HCT116 (cell line): Measurements from ENCODE around the gene FGF10. TPM values are rescaled to one million over a fixed set of nuclear protein-coding genes. Genes with fewer than 3 reads are reported as not detected.

Experiments
- ATAC-seq: fragments of 200-7000 bp; cut with Tn5 transposase; 2 replicates; pipeline ENCODE4 v1.9.1; 2020; ENCODE audit warnings: mild to moderate bottlenecking, moderate library complexity
- BruUV-seq: library from RNA; stranded (reverse); fragments of 400-500 nt; replicated peaks from 2 replicates; lab custom pipeline; 2021; lab: Mats Ljungman, UMichigan
- CTCF ChIA-PET: fragments of 300-600 bp; sonication (Branson Sonifier 250); formaldehyde crosslinking; loops from one replicate; lab custom pipeline; 2021; ENCODE audit warnings: antibody characterized with exemption; lab: Charles Lee
- POLR2A ChIA-PET: fragments of 300-600, 350-600 bp; sonication (Branson Sonifier 250); formaldehyde crosslinking; loops from one replicate; lab custom pipeline; 2021; ENCODE audit warnings: antibody characterized with exemption; lab: Charles Lee
- RAD21 ChIA-PET, 2 experiments: fragments of 300-600 bp; sonication (Branson Sonifier 250); formaldehyde crosslinking; loops; one replicate each; lab custom pipeline; 2023; ENCODE audit warnings: low total read pairs in 2 of 2; ENCODE audit not compliant: uncharacterized antibody in 2 of 2, unreplicated experiment in 2 of 2, low non-redundant PET in 1 of 2; lab: Charles Lee
- DNase-seq: peaks from one replicate; pipeline ENCODE4 v3.0.0-alpha.2; 2010; ENCODE audit warnings: low read depth, low spot score
- H2AFZ ChIP-seq: fragments of 200-600 bp; shearing (Covaris generic), sonication (generic); 2 replicates; pipeline ENCODE4 v1.6.1; 2017; ENCODE audit warnings: low read depth, mixed run types, mixed read lengths, antibody characterized with exemption, low read length; ENCODE audit not compliant: poor library complexity, severe bottlenecking
- H3K27ac ChIP-seq: 2 replicates; pipeline ENCODE4 v1.5.1; 2012; ENCODE audit warnings: low read depth, low read length
- H3K27me3 ChIP-seq: fragments of 200-600 bp; sonication (generic); 2 replicates; pipeline ENCODE4 v1.6.1; 2016; ENCODE audit warnings: mixed run types, low read length, mixed read lengths; ENCODE audit not compliant: insufficient read depth
- H3K36me3 ChIP-seq, 2 experiments: fragments of 200-500 bp in 1 of 2; fragments of 200-600 bp in 1 of 2; sonication (Bioruptor generic) in 1 of 2; sonication (generic) in 1 of 2; 2 replicates each; pipeline versions ENCODE4 v1.5.1 to v1.6.1; 2014 to 2016; ENCODE audit warnings: low read length in 2 of 2, inconsistent platforms in 1 of 2, mixed read lengths in 1 of 2, mixed run types in 1 of 2; ENCODE audit not compliant: insufficient read depth in 2 of 2, control insufficient read depth in 1 of 2
- H3K4me1 ChIP-seq, 2 experiments: fragments of 200-600 bp in 1 of 2; sonication (generic) in 1 of 2; 2 replicates each; pipeline versions ENCODE4 v1.5.1 to v1.6.1; 2012 to 2017; ENCODE audit warnings: low read length in 2 of 2, inconsistent platforms in 1 of 2, mild to moderate bottlenecking in 1 of 2, mixed read lengths in 1 of 2, mixed run types in 1 of 2, moderate library complexity in 1 of 2; ENCODE audit not compliant: insufficient read depth in 2 of 2, control insufficient read depth in 1 of 2
- H3K4me2 ChIP-seq: fragments of 200-600 bp; sonication (generic); 2 replicates; pipeline ENCODE4 v1.6.1; 2017; ENCODE audit warnings: mixed run types, low read length, mixed read lengths
- H3K4me3 ChIP-seq, 2 experiments: fragments of 200-600 bp in 1 of 2; sonication (generic) in 1 of 2; replicated peaks in 1 of 2; 2 replicates each; pipeline ENCODE4 v1.5.1; 2011 to 2016; ENCODE audit warnings: low read length in 2 of 2, control low read depth in 1 of 2, low read depth in 1 of 2, mild to moderate bottlenecking in 1 of 2, mixed read lengths in 1 of 2, mixed run types in 1 of 2
- H3K79me2 ChIP-seq: fragments of 200-600 bp; sonication (generic); 2 replicates; pipeline ENCODE4 v1.6.1; 2017; ENCODE audit warnings: mild to moderate bottlenecking, mixed run types, low read length, moderate library complexity, mixed read lengths; ENCODE audit not compliant: insufficient read depth
- H3K9ac ChIP-seq: fragments of 200-600 bp; sonication (generic); 2 replicates; pipeline ENCODE4 v1.6.1; 2016; ENCODE audit warnings: low read length, mixed read lengths
- H3K9me2 ChIP-seq: fragments of 200-600 bp; sonication (generic), shearing (Covaris generic); 2 replicates; pipeline ENCODE4 v1.6.1; 2017; ENCODE audit warnings: mixed run types, mild to moderate bottlenecking, moderate library complexity; ENCODE audit not compliant: insufficient read depth
- H3K9me3 ChIP-seq, 2 experiments: fragments of 200-500 bp in 1 of 2; fragments of 200-600 bp in 1 of 2; sonication (Bioruptor generic) in 1 of 2; sonication (generic) in 1 of 2; 2 replicates each; pipeline ENCODE4 v1.6.1; 2014 to 2017; ENCODE audit warnings: low read length in 2 of 2, mixed read lengths in 2 of 2, inconsistent platforms in 1 of 2, low read depth in 1 of 2, mild to moderate bottlenecking in 1 of 2, mixed run types in 1 of 2, moderate library complexity in 1 of 2; ENCODE audit not compliant: control insufficient read depth in 1 of 2, insufficient read depth in 1 of 2
- H4K20me1 ChIP-seq: fragments of 200-600 bp; sonication (generic), shearing (Covaris generic); 2 replicates; pipeline ENCODE4 v1.6.1; 2017; ENCODE audit warnings: mixed run types, mild to moderate bottlenecking, moderate library complexity; ENCODE audit not compliant: insufficient read depth
- ATF3 ChIP-seq: IDR thresholded peaks from 2 replicates; pipeline ENCODE4 v1.6.1; 2012
- CBX3 ChIP-seq: IDR thresholded peaks from 2 replicates; pipeline ENCODE4 v1.6.1; 2012; ENCODE audit warnings: low read depth
- CEBPB ChIP-seq: IDR thresholded peaks from 2 replicates; pipeline ENCODE4 v1.6.1; 2012; ENCODE audit warnings: low read depth
- CTCF ChIP-seq, 3 experiments: fragments of 200-600 bp in 1 of 3; sonication (generic) in 1 of 3; IDR thresholded peaks in 2 of 3; conservative IDR thresholded peaks in 1 of 3; 2 replicates each; pipeline ENCODE4 v1.5.1; 2012 to 2017; ENCODE audit warnings: low read depth in 2 of 3, low read length in 2 of 3, antibody characterized with exemption in 1 of 3, borderline replicate concordance in 1 of 3, control low read depth in 1 of 3, mild to moderate bottlenecking in 1 of 3, mixed read lengths in 1 of 3, mixed run types in 1 of 3, moderate library complexity in 1 of 3; ENCODE audit not compliant: insufficient read depth in 1 of 3
- EGR1 ChIP-seq: IDR thresholded peaks from 2 replicates; pipeline ENCODE4 v1.6.1; 2012; ENCODE audit warnings: low read depth
- ELF1 ChIP-seq: IDR thresholded peaks from 2 replicates; pipeline ENCODE4 v1.6.1; 2012; ENCODE audit warnings: low read depth, borderline replicate concordance
- EZH2phosphoT487 ChIP-seq: fragments of 200-600 bp; IDR thresholded peaks from 2 replicates; pipeline ENCODE4 v1.6.1; 2018; ENCODE audit warnings: antibody characterized with exemption, borderline replicate concordance
- POLR2A ChIP-seq: IDR thresholded peaks from 2 replicates; pipeline ENCODE4 v1.7.0; 2011; ENCODE audit warnings: borderline replicate concordance; ENCODE audit not compliant: insufficient read depth, insufficient read length; ENCODE audit errors: extremely low read depth
- REST ChIP-seq: IDR thresholded peaks from 2 replicates; pipeline ENCODE4 v1.6.1; 2012; ENCODE audit warnings: low read depth
- SIN3A ChIP-seq: IDR thresholded peaks from 2 replicates; pipeline ENCODE4 v1.6.1; 2012; ENCODE audit warnings: low read depth
- SP1 ChIP-seq: IDR thresholded peaks from 2 replicates; pipeline ENCODE4 v1.6.1; 2012; ENCODE audit warnings: low read depth
- SRF ChIP-seq: IDR thresholded peaks from 2 replicates; pipeline ENCODE4 v1.6.1; 2012; ENCODE audit warnings: low read depth
- TCF7L2 ChIP-seq: IDR thresholded peaks from 2 replicates; pipeline ENCODE4 v1.7.0; 2011; ENCODE audit warnings: borderline replicate concordance, inconsistent platforms; ENCODE audit not compliant: insufficient read depth, insufficient read length; ENCODE audit errors: extremely low read depth
- YY1 ChIP-seq: IDR thresholded peaks from 2 replicates; pipeline ENCODE4 v1.6.1; 2011; ENCODE audit warnings: low read length, low read depth, moderate library complexity, mild to moderate bottlenecking; ENCODE audit not compliant: insufficient replicate concordance; ENCODE audit errors: extremely low read depth
- ZBTB33 ChIP-seq: IDR thresholded peaks from 2 replicates; pipeline ENCODE4 v1.6.1; 2011; ENCODE audit warnings: mild to moderate bottlenecking, low read length, moderate library complexity; ENCODE audit not compliant: insufficient replicate concordance; ENCODE audit errors: extremely low read depth
- ZNF274 ChIP-seq: fragments of 200-500 bp; sonication (Bioruptor generic); IDR thresholded peaks from 2 replicates; pipeline ENCODE4 v1.6.1; 2014; ENCODE audit warnings: mild to moderate bottlenecking, low read depth, low read length, inconsistent platforms
- intact Hi-C: fragments of 100-400 bp; cut with micrococcal nuclease; formaldehyde crosslinking; loops from 2 replicates; pipeline ENCODE4 v1.10.0; 2022
- total RNA-seq: library from RNA; stranded (reverse); gene quantifications from one replicate; pipeline ENCODE4 v1.2.1, GENCODE V29; 2021; ENCODE audit not compliant: unreplicated experiment

FGF10 gene
- total RNA-seq, 1 experiment from 2014 or later = not detected

GRCh38 chr5:44372028-44372427 lies 17.2 kb downstream of the FGF10 start:
- ATAC-seq = no peak
- no peak for DNase-seq
- intact Hi-C loops = no loop called here
- ChIA-PET POLR2A (no interaction called here), CTCF (no interaction called here), RAD21 (no interaction called here)
- no TSS peak for BruUV-seq
- H3K27ac ChIP-seq = no peak overlapping the region
- H3K36me3 ChIP-seq = no peaks in the 10 kb centered on the region
- H3K27me3 ChIP-seq = no peaks in the 10 kb centered on the region
- no peak overlapping the region for H3K4me2 ChIP-seq
- H3K9ac ChIP-seq = no peak overlapping the region
- no peak overlapping the region for H2AFZ ChIP-seq
- H3K4me1 ChIP-seq = no peaks in the 10 kb centered on the region
- TF ChIP-seq ATF3 = no peak
- TF ChIP-seq TCF7L2 = no peak
- TF ChIP-seq ZBTB33 = no peak
- TF ChIP-seq SRF = no peak
- no peak for TF ChIP-seq CEBPB
- no peak for TF ChIP-seq ZNF274
- no peak for TF ChIP-seq CBX3
- TF ChIP-seq POLR2A = no peak
- no peak for TF ChIP-seq CTCF (IDR thresholded peaks at IDR 0.05 in 2 of 3, conservative IDR thresholded peaks at IDR 0.05 in 1 of 3; ENCODE audit: borderline replicate concordance in 1 of 3, insufficient read depth in 1 of 3, low read depth in 2 of 3, low read length in 2 of 3)
- TF ChIP-seq EZH2phosphoT487 = no peak
- TF ChIP-seq EGR1 = no peak
- TF ChIP-seq ELF1 = no peak
- TF ChIP-seq YY1 = no peak
- TF ChIP-seq SIN3A = no peak
- no peak for TF ChIP-seq REST
- no peak for TF ChIP-seq SP1
- H3K4me3 ChIP-seq = no peak overlapping the region
- H3K79me2 ChIP-seq = no peaks in the 10 kb centered on the region
- H4K20me1 ChIP-seq = no peaks in the 10 kb centered on the region; the same call in 1 of the 2 replicates
- H3K9me3 ChIP-seq = no peaks in the 10 kb centered on the region
- no peaks in the 10 kb centered on the region for H3K9me2 ChIP-seq
